HG03060 (cell line): Measurements from ENCODE around the gene AKT3.
"Not testable (repeated sequence)": the region's sequence is repeated elsewhere in the genome, so short reads cannot be mapped to it uniquely, and the experiment has no call there.

Experiments
- ATAC-seq: cut with Tn5 transposase; IDR thresholded peaks from one replicate; pipeline ENCODE4 v1.9.1; 2021; ENCODE audit warnings: low read depth, moderate number of reproducible peaks; ENCODE audit not compliant: unreplicated experiment

AKT3 gene

GRCh38 chr1:243713470-243714186 is 136.4 kb downstream of the AKT3 start:
- ATAC-seq = no peak

GRCh38 chr1:243712941-243713340 is 137.1 kb downstream of the AKT3 start:
- no peak for ATAC-seq

GRCh38 chr1:243712242-243712641 is 137.8 kb downstream of the AKT3 start:
- ATAC-seq = no peak

- ATAC-seq = no peak
These were observed 139.6 kb downstream of the AKT3 start for GRCh38 chr1:243710467-243710866.

GRCh38 chr1:243708210-243708609 is 141.8 kb downstream of the AKT3 start:
- ATAC-seq = no peak

- ATAC-seq = no peak
These were observed 143.5 kb downstream of the AKT3 start for GRCh38 chr1:243706563-243706962.

- ATAC-seq = no peak
These were observed 144.5 kb downstream of the AKT3 start for GRCh38 chr1:243705585-243705984.

- no peak for ATAC-seq
These were observed 148.2 kb downstream of the AKT3 start for GRCh38 chr1:243701872-243702271.

- no peak for ATAC-seq
These were observed 156.2 kb downstream of the AKT3 start for GRCh38 chr1:243693800-243694199.

- no peak for ATAC-seq
These were observed 163.9 kb downstream of the AKT3 start for GRCh38 chr1:243686159-243686558.

GRCh38 chr1:243680860-243681259 is 169.2 kb downstream of the AKT3 start:
- no peak for ATAC-seq

- no peak for ATAC-seq
These were observed 177.4 kb downstream of the AKT3 start for GRCh38 chr1:243672539-243673074.

GRCh38 chr1:243667591-243667990 is 182.5 kb downstream of the AKT3 start:
- ATAC-seq = peak; percentile 58

- ATAC-seq = no peak
These were observed 182.9 kb downstream of the AKT3 start for GRCh38 chr1:243667133-243667532.

GRCh38 chr1:243663651-243664050 is 186.4 kb downstream of the AKT3 start:
- ATAC-seq = no peak

- not testable (repeated sequence) for ATAC-seq
These were observed 187.9 kb downstream of the AKT3 start for GRCh38 chr1:243662169-243662568.

- no peak for ATAC-seq
These were observed 191.4 kb downstream of the AKT3 start for GRCh38 chr1:243658594-243659105.

- no peak for ATAC-seq
These were observed 192.2 kb downstream of the AKT3 start for GRCh38 chr1:243657793-243658192.

- ATAC-seq = not testable (repeated sequence)
These were observed 200.5 kb downstream of the AKT3 start for GRCh38 chr1:243649530-243649929.

- ATAC-seq = no peak
These were observed 203.2 kb downstream of the AKT3 start for GRCh38 chr1:243646841-243647240.

GRCh38 chr1:243645281-243645680 is 204.8 kb downstream of the AKT3 start:
- no peak for ATAC-seq

- no peak for ATAC-seq
These were observed 207.1 kb downstream of the AKT3 start for GRCh38 chr1:243642936-243643335.
